ENCODE results near the gene NRIP3. TPM values are rescaled to one million over a fixed set of nuclear protein-coding genes. Genes with fewer than 3 reads are reported as not detected.
"Not testable (repeated sequence)": the region's sequence is repeated elsewhere in the genome, so short reads cannot be mapped to it uniquely, and the experiment has no call there.

The NRIP3 gene
- total RNA-seq, 2 donors from 2014 or later = 2.2 to 2.4 TPM

DNA sequence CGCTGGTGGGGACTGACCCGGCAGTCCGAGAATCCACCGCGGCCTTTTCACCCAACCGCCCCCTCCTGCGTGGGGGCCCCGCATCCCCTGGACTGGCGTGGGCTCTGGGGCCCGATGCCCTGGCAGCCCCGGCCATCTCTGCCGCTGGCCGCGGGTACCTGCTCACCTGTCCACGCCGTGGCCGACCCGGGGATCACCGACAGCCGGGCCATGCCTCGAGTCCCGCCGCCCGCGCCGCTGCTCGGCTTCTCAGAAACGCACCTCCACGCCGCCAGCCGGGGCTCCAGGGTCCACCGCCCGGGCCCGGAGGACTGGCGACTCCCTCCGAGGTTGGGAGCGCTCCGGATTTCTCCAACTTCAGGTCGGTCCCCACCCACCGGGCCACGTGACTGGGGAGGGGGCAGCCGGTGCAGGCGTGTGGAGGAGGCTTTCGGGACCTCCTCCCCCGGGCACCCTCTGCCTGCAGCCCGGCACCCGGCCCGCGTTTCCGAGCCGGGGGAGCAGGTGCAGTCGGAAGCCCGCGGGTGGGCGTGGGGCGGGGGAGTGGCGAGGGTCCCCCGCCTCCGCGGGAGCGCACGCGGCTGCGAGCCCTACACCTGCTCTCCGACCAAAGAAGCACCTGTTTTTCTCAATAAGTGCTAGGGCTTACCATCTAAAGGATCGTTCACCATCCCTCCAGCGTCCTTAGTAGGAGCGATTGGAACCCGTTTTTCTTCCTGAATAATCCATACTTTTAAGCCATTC, 554 bp upstream of the NRIP3 start:
- Mint-ChIP-seq H3K4me1 (peaks cover 15% of the 10 kb centered on the region), H3K36me3 (ENCODE audit: low read depth) (no peaks in the 10 kb centered on the region), H3K27me3 (peaks cover 12% of the 10 kb centered on the region), H3K4me3 (peak overlapping the region; percentile 35), H3K9me3 (no peaks in the 10 kb centered on the region), H3K27ac (no peak overlapping the region)
- ATAC-seq (replicated peaks) = no peak

DNA sequence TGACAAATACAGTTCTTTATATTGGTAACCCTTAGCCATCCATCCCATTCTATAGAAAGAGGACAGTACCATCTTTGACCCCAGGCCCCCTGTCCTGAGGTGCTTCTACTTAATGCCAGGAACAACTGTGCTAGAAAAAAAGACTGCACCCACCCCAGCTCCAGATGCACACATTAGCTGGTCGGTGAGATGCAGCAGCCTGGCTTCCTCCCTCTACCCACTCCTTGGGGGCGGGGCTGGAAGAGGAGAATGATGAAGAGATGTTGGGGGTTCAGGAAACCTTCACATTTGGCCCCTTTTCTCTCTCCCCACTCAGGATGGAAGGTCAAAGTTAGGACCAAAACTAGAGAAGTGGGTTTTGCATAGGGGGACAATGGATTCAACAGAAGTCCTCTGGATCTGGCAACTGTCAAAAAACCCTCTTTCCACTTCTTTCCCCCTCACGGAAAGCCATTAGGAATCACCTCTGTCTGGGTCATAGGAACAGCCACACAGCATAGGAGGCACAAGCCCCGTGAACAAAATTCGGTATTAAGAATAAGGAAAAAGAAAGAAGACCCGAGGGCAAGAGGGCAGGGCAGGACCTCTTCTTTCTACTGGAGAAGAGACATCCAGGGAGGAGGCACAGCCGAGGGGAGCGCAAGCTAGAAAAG, 755 bp downstream of the NRIP3 start:
- peak overlapping the region; percentile 57 for H3K27ac Mint-ChIP-seq
- peaks cover 21% of the 10 kb centered on the region for H3K27me3 Mint-ChIP-seq
- no peak for ATAC-seq (replicated peaks)
- H3K36me3 Mint-ChIP-seq (ENCODE audit: low read depth) = no peaks in the 10 kb centered on the region
- H3K4me1 Mint-ChIP-seq = peaks cover 15% of the 10 kb centered on the region
- H3K4me3 Mint-ChIP-seq = peak overlapping the region; percentile 80
- no peaks in the 10 kb centered on the region for H3K9me3 Mint-ChIP-seq

DNA sequence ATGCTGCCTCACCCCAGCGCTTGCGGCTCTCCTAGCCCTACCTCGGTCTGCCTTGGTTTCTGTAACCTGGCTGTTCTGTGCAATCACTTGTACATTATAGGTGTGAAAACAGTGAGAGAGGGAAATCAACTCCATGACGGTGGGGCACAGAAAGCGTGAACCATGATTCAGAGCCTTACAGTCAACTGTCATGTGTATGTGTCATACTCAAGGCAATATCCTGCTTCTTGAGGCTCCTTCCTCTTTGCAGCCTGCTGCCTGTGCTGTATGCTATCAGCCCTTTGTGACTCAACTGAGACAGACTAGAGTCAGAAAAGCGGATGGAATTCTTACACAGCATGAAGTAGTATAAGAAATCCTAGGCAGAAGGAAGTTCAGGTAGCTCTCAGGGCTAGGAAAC, 2.1 kb downstream of the NRIP3 start:
- Mint-ChIP-seq H3K4me1 (peaks cover 15% of the 10 kb centered on the region), H3K9me3 (no peaks in the 10 kb centered on the region), H3K36me3 (ENCODE audit: low read depth) (no peaks in the 10 kb centered on the region), H3K4me3 (peak overlapping the region; percentile 46), H3K27ac (peak overlapping the region; percentile 42), H3K27me3 (peaks cover 22% of the 10 kb centered on the region)
- peak; percentile 97 for ATAC-seq (replicated peaks)

DNA sequence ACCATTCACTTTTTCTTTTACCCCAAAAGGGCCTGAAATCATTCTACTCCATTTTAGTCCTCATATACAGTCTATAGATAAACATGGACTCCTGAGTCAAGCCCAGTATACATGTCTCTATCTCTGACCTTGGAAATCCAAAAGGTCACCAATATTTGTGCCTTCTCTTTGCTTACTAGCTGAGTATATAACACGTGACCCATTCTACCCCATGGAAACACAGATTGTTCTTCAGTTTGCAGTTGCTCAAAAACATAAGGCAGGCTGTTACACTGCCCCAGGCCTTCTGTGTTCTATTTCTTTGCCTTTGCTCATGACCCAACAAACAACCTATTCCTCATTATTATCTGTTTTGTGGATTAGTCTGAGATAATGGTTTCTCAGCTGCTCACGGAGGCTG, 5.8 kb downstream of the NRIP3 start:
- peaks cover 10% of the 10 kb centered on the region for H3K4me1 Mint-ChIP-seq
- peaks cover 16% of the 10 kb centered on the region for H3K27me3 Mint-ChIP-seq
- H3K36me3 Mint-ChIP-seq (ENCODE audit: low read depth) = no peaks in the 10 kb centered on the region
- H3K9me3 Mint-ChIP-seq = no peaks in the 10 kb centered on the region
- ATAC-seq (replicated peaks) = no peak
- H3K27ac Mint-ChIP-seq = no peak overlapping the region
- H3K4me3 Mint-ChIP-seq = no peak overlapping the region

DNA sequence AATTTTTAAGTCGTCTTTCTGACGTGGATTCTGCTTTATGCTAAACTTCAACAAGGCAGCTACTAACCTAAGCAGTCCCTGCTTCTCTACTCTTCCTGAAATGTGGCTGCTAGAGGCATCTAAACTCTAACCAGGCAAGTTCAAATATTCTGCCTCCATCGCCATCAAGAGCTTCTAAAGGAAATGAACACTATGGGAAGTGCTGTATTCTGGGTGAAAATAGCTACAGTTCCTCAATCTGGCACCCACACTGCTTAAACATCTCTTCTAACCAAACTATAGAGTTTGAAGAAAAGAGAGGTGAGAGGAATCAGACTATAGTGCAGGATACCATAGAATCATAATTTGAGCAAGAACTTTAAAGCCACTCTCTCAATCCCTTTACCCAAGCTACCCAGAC, 6.3 kb downstream of the NRIP3 start:
- peaks cover 10% of the 10 kb centered on the region for H3K4me1 Mint-ChIP-seq
- no peak overlapping the region for H3K27ac Mint-ChIP-seq
- H3K36me3 Mint-ChIP-seq (ENCODE audit: low read depth) = no peaks in the 10 kb centered on the region
- H3K4me3 Mint-ChIP-seq = no peak overlapping the region
- ATAC-seq (replicated peaks) = no peak
- H3K27me3 Mint-ChIP-seq = peaks cover 16% of the 10 kb centered on the region
- no peaks in the 10 kb centered on the region for H3K9me3 Mint-ChIP-seq

DNA sequence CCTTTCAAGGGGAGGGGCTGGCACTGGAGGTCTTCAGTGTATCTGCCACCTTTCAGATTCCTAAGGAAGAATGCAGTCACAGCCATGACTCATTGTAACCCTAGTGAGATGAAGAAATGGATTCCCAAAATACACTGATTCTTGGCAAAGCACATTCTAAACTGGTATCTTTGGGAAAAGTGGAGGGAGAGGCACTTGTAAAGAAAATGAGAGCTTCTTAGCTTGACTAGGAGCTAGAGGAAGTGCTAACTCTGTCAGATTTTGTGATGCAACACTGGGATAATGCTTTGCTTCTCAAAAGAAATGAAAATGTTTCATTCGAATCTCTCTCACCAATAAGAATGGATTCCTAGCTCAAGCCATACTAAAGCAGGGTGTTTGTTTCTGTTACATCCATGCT, 14.3 kb downstream of the NRIP3 start:
- Mint-ChIP-seq H3K27me3 (peaks cover 9% of the 10 kb centered on the region), H3K4me3 (no peak overlapping the region), H3K36me3 (ENCODE audit: low read depth) (no peaks in the 10 kb centered on the region), H3K27ac (no peak overlapping the region), H3K9me3 (no peaks in the 10 kb centered on the region), H3K4me1 (no peaks in the 10 kb centered on the region)
- no peak for ATAC-seq (replicated peaks)

DNA sequence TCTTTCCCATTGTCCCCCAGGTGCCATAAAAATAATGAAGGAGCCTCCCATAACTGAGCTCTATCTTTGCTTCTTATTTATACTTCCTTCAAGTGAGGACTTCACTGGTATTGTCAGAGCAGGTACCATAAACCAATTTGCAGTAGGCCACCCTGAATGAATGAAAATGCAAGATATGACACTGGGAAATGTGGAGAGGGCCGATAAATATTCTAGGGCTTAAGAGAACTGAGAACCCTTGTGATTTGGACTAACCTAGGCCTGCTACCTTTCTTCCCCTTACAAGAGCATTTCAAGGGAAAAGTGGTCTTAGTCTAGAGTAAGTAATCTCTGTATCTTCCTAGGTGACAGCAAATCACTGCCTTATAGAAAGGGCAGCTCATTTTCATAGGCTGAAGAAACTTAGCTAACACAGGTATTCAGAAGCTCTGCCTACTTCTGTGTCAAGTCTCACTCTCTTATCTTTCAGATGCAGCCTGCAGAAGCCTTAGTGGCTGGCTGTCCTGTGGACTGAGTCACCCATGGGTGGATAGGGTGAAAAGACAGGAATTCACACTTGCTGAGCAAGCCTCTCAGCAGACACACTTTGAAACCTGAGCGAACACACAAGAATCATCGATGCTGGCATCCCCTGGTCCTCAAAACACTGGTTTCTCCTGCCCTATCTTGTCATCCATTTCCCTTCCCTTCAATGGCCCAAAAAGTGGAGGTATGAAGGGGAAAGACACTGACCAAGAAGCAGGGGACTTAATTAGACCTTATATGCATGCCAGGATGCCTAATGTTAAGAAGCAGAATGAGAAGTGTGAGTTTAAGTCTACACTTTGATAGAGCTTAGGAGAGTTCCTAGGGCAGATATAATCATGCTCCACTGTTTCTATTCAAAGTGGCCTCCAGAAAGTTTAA, 15.2 kb downstream of the NRIP3 start:
- Mint-ChIP-seq H3K9me3 (no peaks in the 10 kb centered on the region), H3K27me3 (peaks cover 9% of the 10 kb centered on the region), H3K36me3 (ENCODE audit: low read depth) (no peaks in the 10 kb centered on the region), H3K4me1 (no peaks in the 10 kb centered on the region), H3K27ac (no peak overlapping the region), H3K4me3 (no peak overlapping the region)
- no peak for ATAC-seq (replicated peaks)

DNA sequence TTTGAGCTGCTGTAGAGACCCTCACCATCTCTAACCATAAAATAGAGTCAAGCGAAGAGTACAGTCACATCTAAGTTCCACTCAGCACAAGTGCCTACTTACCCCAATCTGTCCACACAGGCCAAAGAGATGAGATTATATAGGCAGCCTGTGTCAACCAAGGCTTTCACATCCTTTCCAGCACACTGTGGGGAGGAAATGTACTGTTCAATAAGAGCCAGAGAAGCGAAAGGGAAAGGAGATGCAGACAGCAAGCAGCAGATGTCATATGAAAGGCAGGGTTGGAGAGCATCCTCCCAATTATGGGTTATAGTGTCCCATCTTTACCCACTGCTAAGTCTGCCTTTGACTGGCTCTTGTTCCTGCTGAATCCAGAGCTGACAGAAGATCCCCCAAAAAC, 16.4 kb downstream of the NRIP3 start:
- Mint-ChIP-seq H3K4me1 (no peaks in the 10 kb centered on the region), H3K4me3 (no peak overlapping the region), H3K9me3 (no peaks in the 10 kb centered on the region), H3K36me3 (ENCODE audit: low read depth) (no peaks in the 10 kb centered on the region), H3K27ac (no peak overlapping the region), H3K27me3 (peaks cover 9% of the 10 kb centered on the region)
- no peak for ATAC-seq (replicated peaks)

DNA sequence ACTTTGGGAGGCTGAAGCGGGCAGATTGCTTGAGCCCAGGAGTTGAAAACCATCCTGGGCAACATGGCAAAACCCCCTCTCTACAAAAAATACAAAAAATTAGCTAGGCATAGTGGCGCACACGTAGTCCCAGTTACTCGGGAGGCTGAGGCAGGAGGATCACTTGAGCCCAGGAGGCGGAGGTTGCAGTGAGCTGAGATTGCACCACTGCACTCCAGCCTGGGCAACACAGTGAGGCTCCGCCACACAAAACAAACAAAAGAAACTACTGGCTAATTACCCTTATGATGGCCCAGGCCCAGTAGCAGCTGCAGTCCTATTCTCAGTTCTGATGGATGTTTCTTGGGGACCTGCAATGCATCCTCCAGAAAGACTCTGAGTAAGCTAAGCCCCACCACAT, 17.0 kb downstream of the NRIP3 start:
- not testable (repeated sequence) for ATAC-seq (replicated peaks); H3K4me3 Mint-ChIP-seq; H3K36me3 Mint-ChIP-seq (ENCODE audit: low read depth); H3K4me1 Mint-ChIP-seq; H3K27me3 Mint-ChIP-seq; H3K27ac Mint-ChIP-seq; H3K9me3 Mint-ChIP-seq

DNA sequence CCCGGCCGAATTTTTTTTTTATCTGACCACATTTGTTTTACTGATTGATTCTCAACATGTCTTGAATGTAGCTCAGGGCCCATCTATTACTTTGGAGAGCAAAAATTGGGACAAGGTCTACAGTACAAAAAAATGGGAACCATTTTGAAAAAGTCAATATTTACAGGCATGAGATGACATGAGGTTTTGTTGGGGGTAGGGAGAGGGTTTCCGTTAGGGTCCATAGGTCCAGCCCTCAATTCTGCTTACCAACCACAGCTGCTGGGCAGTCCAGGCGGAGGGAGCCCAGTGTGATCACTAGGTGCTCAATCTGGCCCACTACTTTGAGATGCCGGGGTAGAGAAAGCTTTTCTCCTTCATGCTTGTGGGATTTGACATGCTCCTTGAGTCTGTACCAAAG, 18.3 kb downstream of the NRIP3 start:
- ATAC-seq (replicated peaks) = no peak
- Mint-ChIP-seq H3K36me3 (ENCODE audit: low read depth) (no peaks in the 10 kb centered on the region), H3K4me1 (no peaks in the 10 kb centered on the region), H3K4me3 (no peak overlapping the region), H3K27me3 (peaks cover 9% of the 10 kb centered on the region), H3K27ac (no peak overlapping the region), H3K9me3 (no peaks in the 10 kb centered on the region)

DNA sequence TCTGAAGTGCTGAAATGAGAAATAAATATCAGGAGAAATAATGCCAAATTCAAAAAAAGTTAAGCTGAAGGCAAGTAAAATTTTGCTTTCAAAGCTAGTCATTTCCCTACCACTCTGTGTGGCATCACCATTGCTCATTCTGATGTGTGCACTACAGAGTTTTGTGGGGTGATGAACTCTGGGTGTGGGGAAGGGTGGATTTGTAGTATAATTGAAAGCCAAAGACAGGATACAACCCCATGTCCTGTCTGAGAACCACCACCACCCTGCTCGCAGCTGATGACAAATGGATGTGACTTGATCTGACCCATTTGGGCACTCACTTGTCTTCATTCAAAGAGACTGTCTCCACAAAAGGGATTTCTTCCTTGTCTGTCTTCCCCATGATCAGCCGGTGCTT, 20.2 kb downstream of the NRIP3 start:
- no peaks in the 10 kb centered on the region for H3K9me3 Mint-ChIP-seq
- no peak overlapping the region for H3K4me3 Mint-ChIP-seq
- H3K36me3 Mint-ChIP-seq (ENCODE audit: low read depth) = no peaks in the 10 kb centered on the region
- ATAC-seq (replicated peaks) = peak; percentile 95
- H3K27ac Mint-ChIP-seq = no peak overlapping the region
- no peaks in the 10 kb centered on the region for H3K27me3 Mint-ChIP-seq
- no peaks in the 10 kb centered on the region for H3K4me1 Mint-ChIP-seq

DNA sequence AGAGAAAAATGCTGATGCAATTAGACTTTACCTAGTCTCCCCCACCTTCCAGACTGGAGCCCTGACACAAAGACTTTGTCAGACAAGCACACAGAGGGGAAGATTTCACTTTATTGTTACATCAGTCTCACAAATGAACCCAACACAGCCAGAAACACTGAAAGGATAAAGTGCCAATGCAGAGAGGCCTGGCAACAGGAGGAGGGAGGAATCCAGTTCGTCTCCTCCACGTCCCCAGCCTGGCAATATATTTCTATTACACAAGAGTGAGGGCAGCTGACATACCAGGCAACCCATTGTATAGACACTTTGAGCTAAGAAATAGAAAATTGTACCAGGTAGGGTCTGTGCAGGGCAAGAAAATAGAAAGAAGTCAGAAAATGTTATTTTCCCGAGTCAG, 23.3 kb downstream of the NRIP3 start:
- Mint-ChIP-seq H3K27me3 (no peaks in the 10 kb centered on the region), H3K27ac (no peak overlapping the region), H3K4me1 (no peaks in the 10 kb centered on the region), H3K36me3 (ENCODE audit: low read depth) (no peaks in the 10 kb centered on the region), H3K4me3 (no peak overlapping the region), H3K9me3 (no peaks in the 10 kb centered on the region)
- no peak for ATAC-seq (replicated peaks)

DNA sequence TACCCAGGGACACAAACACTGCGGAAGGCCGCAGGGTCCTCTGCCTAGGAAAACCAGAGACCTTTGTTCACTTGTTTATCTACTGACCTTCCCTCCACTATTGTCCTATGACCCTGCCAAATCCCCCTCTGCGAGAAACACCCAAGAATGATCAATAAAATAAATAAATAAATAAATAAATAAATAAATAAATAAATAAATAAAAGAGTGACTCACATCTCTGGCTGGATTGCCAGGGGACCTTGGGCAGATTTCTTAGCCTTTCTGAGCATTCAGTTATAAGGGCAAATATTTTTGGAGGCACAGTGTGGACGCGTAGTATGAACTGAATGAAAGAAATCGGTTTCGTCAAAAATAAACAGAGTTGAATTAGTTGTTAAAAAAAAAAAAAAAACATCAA, 24.4 kb downstream of the NRIP3 start:
- H3K27me3 Mint-ChIP-seq; ATAC-seq (replicated peaks); H3K27ac Mint-ChIP-seq; H3K36me3 Mint-ChIP-seq (ENCODE audit: low read depth); H3K9me3 Mint-ChIP-seq; H3K4me1 Mint-ChIP-seq; H3K4me3 Mint-ChIP-seq: not testable (repeated sequence)

DNA sequence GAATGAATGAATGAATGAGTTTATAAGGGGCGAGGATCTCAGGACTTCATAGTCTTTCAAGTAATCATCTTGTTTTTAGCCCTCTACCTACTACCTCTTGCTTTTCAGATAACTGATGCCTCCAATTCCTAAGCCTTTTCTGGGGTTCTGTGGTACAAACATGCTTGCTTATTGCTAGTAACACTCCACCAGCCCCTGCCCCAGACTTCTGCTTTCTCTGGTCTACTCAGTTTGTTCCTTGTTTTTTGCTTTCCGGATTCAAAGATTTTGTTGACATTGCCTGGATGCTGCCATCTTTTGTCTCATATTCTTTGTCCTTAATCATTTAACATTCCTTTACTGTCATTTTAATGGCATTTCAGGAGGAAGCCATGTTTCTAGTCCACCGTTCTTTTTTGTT, 30.7 kb downstream of the NRIP3 start:
- no peaks in the 10 kb centered on the region for H3K27me3 Mint-ChIP-seq
- ATAC-seq (replicated peaks) = no peak
- no peaks in the 10 kb centered on the region for H3K36me3 Mint-ChIP-seq (ENCODE audit: low read depth)
- no peak overlapping the region for H3K27ac Mint-ChIP-seq
- H3K9me3 Mint-ChIP-seq = no peaks in the 10 kb centered on the region
- H3K4me1 Mint-ChIP-seq = no peaks in the 10 kb centered on the region
- no peak overlapping the region for H3K4me3 Mint-ChIP-seq

DNA sequence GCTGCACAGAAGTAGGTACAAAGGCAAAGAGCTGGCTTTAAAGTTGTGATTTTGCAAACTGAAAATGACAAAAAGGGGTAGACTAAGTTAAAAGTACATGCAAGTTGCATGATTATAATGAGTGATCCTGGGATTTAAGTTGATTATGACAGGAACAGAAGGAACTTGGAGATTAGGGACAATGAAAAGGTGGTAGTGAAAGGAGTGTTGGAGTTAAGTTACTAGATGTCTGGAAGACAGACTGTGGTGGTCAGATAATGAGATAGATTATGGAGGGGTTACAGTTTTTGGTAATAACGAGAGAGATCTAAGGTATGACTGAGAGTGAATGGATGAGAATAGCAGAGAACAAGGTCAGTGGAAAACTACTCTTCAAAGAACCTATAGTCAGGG, 31.9 kb downstream of the NRIP3 start:
- Mint-ChIP-seq H3K4me1 (no peaks in the 10 kb centered on the region), H3K27me3 (no peaks in the 10 kb centered on the region), H3K9me3 (no peaks in the 10 kb centered on the region), H3K36me3 (ENCODE audit: low read depth) (no peaks in the 10 kb centered on the region), H3K4me3 (no peak overlapping the region), H3K27ac (no peak overlapping the region)
- ATAC-seq (replicated peaks) = no peak

Measured in activated T-helper 17 cell treated with anti-CD3 and anti-CD28 coated beads, Interleukin-2, amount 50 U/mL, for 72 hours (primary cell).